GM12865 (cell line): ENCODE results near the gene IL36RN.
"Not testable (repeated sequence)": the region's sequence is repeated elsewhere in the genome, so short reads cannot be mapped to it uniquely, and the experiment has no call there.

Source experiments
- DNase-seq: peaks from one replicate; pipeline ENCODE4 v3.0.0; 2010; ENCODE audit warnings: low read depth
- H3K4me3 ChIP-seq: 2 replicates; pipeline ENCODE4 v1.5.1; 2011; ENCODE audit warnings: mild to moderate bottlenecking, low read depth, low read length, control low read depth
- CTCF ChIP-seq: IDR thresholded peaks from 2 replicates; pipeline ENCODE4 v1.5.1; 2011; ENCODE audit warnings: low read length, control low read depth, low read depth, inconsistent platforms; ENCODE audit not compliant: insufficient read depth; ENCODE audit errors: missing control alignments

Gene IL36RN

GRCh38 chr2:113092864-113093612 lies 34.0 kb downstream of the IL36RN start:
- no peak for DNase-seq
- no peak for TF ChIP-seq CTCF

DNA sequence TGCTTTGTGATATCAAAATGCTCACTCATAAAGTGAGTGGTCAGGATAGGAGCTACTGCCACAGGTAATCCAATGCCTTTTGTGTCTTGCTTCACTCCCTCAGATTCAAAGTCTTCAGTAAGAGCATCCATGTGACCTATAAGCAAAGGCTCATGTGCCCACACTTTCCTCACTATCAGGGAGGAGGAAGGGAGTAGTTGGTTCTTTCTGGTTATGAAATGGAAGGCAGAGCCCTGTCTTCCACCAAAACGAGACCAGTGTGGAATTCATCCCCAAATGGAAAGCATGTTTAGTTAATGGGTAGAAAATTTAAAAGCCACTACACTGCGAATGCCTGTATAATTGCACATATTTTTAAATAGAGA lies 34.6 kb downstream of the IL36RN start:
- no peak for DNase-seq
- TF ChIP-seq CTCF = no peak
- H3K4me3 ChIP-seq = no peak overlapping the region

More at GRCh38 chr2:113092864-113093612, 34.0 kb downstream of the IL36RN start:
- H3K4me3 ChIP-seq = no peak overlapping the region

- not testable (repeated sequence) for DNase-seq, H3K4me3 ChIP-seq
Measured at GRCh38 chr2:113096306-113096705, 37.3 kb downstream of the IL36RN start.

GRCh38 chr2:113096842-113097618 lies 38.0 kb downstream of the IL36RN start:
- H3K4me3 ChIP-seq, DNase-seq: not testable (repeated sequence)

- TF ChIP-seq CTCF = no peak
- no peak overlapping the region; the same call in 1 of the 2 replicates for H3K4me3 ChIP-seq
- DNase-seq = peak; percentile 31
Measured at GRCh38 chr2:113098041-113098440, 39.0 kb downstream of the IL36RN start.

DNA sequence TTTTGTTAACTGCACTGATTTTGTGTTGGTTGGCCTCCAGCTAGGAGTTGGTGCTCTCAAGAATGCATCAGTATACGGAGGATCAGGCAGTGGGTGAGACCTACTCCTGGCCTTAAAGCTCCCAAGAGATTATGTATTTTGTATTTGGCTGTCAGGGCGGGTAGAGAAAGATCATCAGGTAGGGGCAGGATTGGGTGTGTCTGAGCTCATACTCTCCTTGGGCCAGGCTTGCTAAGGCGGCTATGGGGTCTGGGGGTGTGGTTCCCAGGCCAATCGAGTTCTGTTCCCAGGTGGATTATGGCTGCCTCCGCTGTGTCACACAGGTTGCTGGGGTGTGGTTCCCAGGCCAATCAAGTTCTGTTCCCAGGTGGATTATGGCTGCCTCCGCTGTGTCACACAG lies 39.5 kb downstream of the IL36RN start:
- TF ChIP-seq CTCF = no peak
- DNase-seq = no peak
- H3K4me3 ChIP-seq = no peak overlapping the region

DNA sequence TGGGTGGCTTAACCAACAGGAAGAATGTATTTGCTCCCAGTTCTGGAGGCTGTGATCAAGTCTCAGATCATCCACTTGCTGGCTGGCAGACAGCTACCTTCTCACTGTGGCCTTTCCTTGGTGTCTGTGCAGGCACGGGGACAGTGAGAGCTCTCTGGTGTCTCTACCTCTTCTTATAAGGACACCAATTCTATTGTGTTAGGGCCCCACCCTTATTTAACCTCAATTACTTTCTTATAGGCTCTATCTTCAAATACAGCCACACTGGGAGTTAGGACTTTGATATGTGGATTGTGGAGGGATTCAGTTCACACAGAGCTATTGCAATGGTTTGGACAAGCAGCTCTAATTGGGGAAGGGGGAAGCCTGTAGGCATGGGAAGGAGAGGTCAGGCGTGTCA lies 43.1 kb downstream of the IL36RN start:
- DNase-seq = no peak
- no peak for TF ChIP-seq CTCF
- no peak overlapping the region for H3K4me3 ChIP-seq

DNA sequence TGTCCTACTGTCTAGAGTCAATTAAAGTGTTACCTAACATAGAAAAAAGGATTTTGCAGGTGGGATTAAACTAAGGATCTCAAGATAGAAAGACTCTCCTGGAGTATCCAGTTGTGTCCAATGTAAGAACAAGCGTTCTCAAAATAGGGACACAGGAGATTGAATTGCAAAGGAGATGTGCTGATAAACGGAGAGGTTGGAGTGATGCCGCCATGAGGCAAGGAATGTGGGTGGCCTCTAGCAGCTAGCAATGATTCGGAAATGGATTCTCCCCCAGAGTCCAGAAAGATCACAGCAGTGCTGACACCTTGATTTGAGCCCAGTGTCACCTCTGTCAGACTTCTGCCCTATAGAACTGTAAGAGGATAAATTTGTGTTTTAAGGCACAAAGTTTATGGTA lies 44.3 kb downstream of the IL36RN start:
- no peak for TF ChIP-seq CTCF
- DNase-seq = no peak
- no peak overlapping the region for H3K4me3 ChIP-seq
